C4-2B (cell line): ENCODE data around the gene PYROXD2.

ENCODE experiments used
- CTCF ChIP-seq: fragments of 450-650 bp; conservative IDR thresholded peaks from 2 replicates; pipeline ENCODE4 v1.5.1; 2017; ENCODE audit warnings: mild to moderate bottlenecking
- ZFX ChIP-seq: fragments of 450-650 bp; IDR thresholded peaks from 2 replicates; pipeline ENCODE4 v1.6.1; 2017

GRCh38 chr10:98337484-98337883 is 77.5 kb downstream of the PYROXD2 start:
- no peak for TF ChIP-seq CTCF
- no peak for TF ChIP-seq ZFX
